Measurements from ENCODE around the gene CSRNP3. TPM values are rescaled to one million over a fixed set of nuclear protein-coding genes. Genes with fewer than 3 reads are reported as not detected.

The CSRNP3 gene
- polyA plus RNA-seq, 2 of the 4 experiments (the other 2 are of a cell fraction) = 0.05 to 0.25 TPM

GRCh38 chr2:165675551-165675968 is 206.1 kb downstream of the CSRNP3 start:
- DNase-seq (ENCODE audit: low read depth in 1 of 2, low spot score in 1 of 2) (peak in 1 of 2 experiments; percentile 19), FAIRE-seq (no peak), ATAC-seq (peak in 1 of 2 experiments; percentile 39; a peak in 2 of 6 replicates)
- CTCF ChIA-PET = no interaction called here
- H3K27ac ChIP-seq = no peak overlapping the region
- POLR2A ChIA-PET = no interaction called here
- 17% methylated on average over 1 of the region's 1 CpG for WGBS (ENCODE audit: missing lambda C conversion rate)
- no peak overlapping the region for H3K4me3 ChIP-seq
- H3K4me2 ChIP-seq = no peak overlapping the region
- peaks cover 5% of the 10 kb centered on the region; the same call in 1 of the 3 replicates for H3K4me1 ChIP-seq
- H3K9me3 ChIP-seq = no peaks in the 10 kb centered on the region
- no peak for TF ChIP-seq BCL3 (IDR thresholded peaks at IDR 0.05)
- TF ChIP-seq POLR2AphosphoS2 (conservative IDR thresholded peaks at IDR 0.05; ENCODE audit: low read length) = no peak
- TF ChIP-seq MYC (IDR thresholded peaks at IDR 0.05; ENCODE audit: borderline replicate concordance, low read length) = no peak
- TF ChIP-seq FOSL2 (IDR thresholded peaks at IDR 0.05) = no peak
- no peak for TF ChIP-seq FOSL2 (CRISPR knock-in tag; IDR thresholded peaks at IDR 0.05)
- TF ChIP-seq TP53 (CRISPR knock-in tag; IDR thresholded peaks at IDR 0.05) = no peak
- TF ChIP-seq EHF (CRISPR knock-in tag; IDR thresholded peaks at IDR 0.05) = no peak
- no peak for TF ChIP-seq KDM5A (IDR thresholded peaks at IDR 0.05)
- TF ChIP-seq ESRRA (IDR thresholded peaks at IDR 0.05; ENCODE audit: borderline replicate concordance, low read length) = no peak
- TF ChIP-seq HOXB5 (CRISPR knock-in tag; IDR thresholded peaks at IDR 0.05) = no peak
- TF ChIP-seq RAD21 (conservative IDR thresholded peaks at IDR 0.05 in 1 of 2, IDR thresholded peaks at IDR 0.05 in 1 of 2) = no peak

DNA sequence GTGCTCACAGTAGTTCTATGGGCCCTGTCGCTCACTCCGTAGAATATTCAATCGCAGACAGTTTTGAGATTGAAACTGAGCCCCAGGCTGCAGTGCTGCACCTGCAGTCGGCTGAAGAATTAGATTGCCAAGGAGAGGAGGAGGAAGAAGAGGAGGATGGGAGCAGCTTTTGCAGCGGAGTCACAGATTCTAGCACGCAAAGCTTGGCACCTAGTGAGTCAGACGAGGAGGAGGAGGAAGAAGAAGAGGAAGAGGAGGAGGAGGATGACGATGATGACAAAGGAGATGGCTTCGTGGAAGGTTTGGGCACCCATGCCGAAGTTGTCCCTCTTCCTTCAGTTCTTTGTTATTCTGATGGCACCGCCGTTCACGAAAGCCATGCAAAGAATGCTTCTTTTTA is 209.4 kb downstream of the CSRNP3 start:
- DNase-seq (ENCODE audit: low read depth in 1 of 2, low spot score in 1 of 2) (no peak), ATAC-seq (no peak)

More for the DNA sequence above, 209.4 kb downstream of the CSRNP3 start:
- Histone ChIP-seq H3K27ac (no peak overlapping the region), H3K4me3 (no peak overlapping the region), H3K4me2 (no peak overlapping the region), H3K9me3 (no peaks in the 10 kb centered on the region), H3K4me1 (peaks cover 5% of the 10 kb centered on the region; the same call in 1 of the 3 replicates)
- no peak for FAIRE-seq
- POLR2A ChIA-PET = no interaction called here
- TF ChIP-seq HOXB5 (CRISPR knock-in tag; IDR thresholded peaks at IDR 0.05) = no peak
- no peak for TF ChIP-seq RNF2 (IDR thresholded peaks at IDR 0.05; ENCODE audit: borderline replicate concordance, low read depth)
- TF ChIP-seq FOXS1 (CRISPR knock-in tag; IDR thresholded peaks at IDR 0.05) = no peak
- TF ChIP-seq RCOR1 (IDR thresholded peaks at IDR 0.05; ENCODE audit: low read depth, low read length) = no peak
- no peak for TF ChIP-seq POLR2A (IDR thresholded peaks at IDR 0.05; ENCODE audit: low read length)
- TF ChIP-seq BCL3 (IDR thresholded peaks at IDR 0.05) = no peak
- TF ChIP-seq ATOH8 (CRISPR knock-in tag; IDR thresholded peaks at IDR 0.05; ENCODE audit: low read depth) = no peak
- no peak for TF ChIP-seq PBX3 (IDR thresholded peaks at IDR 0.05)
- no peak for TF ChIP-seq SMC3 (IDR thresholded peaks at IDR 0.05)
- TF ChIP-seq NR3C1 (IDR thresholded peaks at IDR 0.05) = no peak
- TF ChIP-seq ZFP36 (IDR thresholded peaks at IDR 0.05; ENCODE audit: borderline replicate concordance, partially characterized antibody) = no peak
- TF ChIP-seq, protein P1, sequence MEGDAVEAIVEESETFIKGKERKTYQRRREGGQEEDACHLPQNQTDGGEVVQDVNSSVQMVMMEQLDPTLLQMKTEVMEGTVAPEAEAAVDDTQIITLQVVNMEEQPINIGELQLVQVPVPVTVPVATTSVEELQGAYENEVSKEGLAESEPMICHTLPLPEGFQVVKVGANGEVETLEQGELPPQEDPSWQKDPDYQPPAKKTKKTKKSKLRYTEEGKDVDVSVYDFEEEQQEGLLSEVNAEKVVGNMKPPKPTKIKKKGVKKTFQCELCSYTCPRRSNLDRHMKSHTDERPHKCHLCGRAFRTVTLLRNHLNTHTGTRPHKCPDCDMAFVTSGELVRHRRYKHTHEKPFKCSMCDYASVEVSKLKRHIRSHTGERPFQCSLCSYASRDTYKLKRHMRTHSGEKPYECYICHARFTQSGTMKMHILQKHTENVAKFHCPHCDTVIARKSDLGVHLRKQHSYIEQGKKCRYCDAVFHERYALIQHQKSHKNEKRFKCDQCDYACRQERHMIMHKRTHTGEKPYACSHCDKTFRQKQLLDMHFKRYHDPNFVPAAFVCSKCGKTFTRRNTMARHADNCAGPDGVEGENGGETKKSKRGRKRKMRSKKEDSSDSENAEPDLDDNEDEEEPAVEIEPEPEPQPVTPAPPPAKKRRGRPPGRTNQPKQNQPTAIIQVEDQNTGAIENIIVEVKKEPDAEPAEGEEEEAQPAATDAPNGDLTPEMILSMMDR (IDR thresholded peaks at IDR 0.05) = no peak
- no peak for TF ChIP-seq JUN (IDR thresholded peaks at IDR 0.05)
- TF ChIP-seq NPAS2 (CRISPR knock-in tag; IDR thresholded peaks at IDR 0.05; ENCODE audit: borderline replicate concordance) = no peak
- no peak for TF ChIP-seq JUNB (IDR thresholded peaks at IDR 0.05)
- TF ChIP-seq ZC3H11A (IDR thresholded peaks at IDR 0.05) = no peak
- no peak for TF ChIP-seq TFCP2L1 (CRISPR knock-in tag; IDR thresholded peaks at IDR 0.05)
- TF ChIP-seq EHMT2 (IDR thresholded peaks at IDR 0.05; ENCODE audit: low read depth) = no peak
- TF ChIP-seq HEYL (CRISPR knock-in tag; IDR thresholded peaks at IDR 0.05) = no peak
- no peak for TF ChIP-seq MAFK (IDR thresholded peaks at IDR 0.05; ENCODE audit: partially characterized antibody)
- CTCF ChIA-PET = no interaction called here
- WGBS (ENCODE audit: missing lambda C conversion rate) = 70% methylated on average over 13 of the region's 13 CpGs
